ENCODE measurements around the gene PTPRT.

PTPRT gene

GRCh38 chr20:42889517-42889916 lies 300.2 kb downstream of the PTPRT start:
- ChIA-PET CTCF (no interaction called here), POLR2A (ENCODE audit: low non-redundant PET) (no interaction called here)
- TF ChIP-seq, protein P1, sequence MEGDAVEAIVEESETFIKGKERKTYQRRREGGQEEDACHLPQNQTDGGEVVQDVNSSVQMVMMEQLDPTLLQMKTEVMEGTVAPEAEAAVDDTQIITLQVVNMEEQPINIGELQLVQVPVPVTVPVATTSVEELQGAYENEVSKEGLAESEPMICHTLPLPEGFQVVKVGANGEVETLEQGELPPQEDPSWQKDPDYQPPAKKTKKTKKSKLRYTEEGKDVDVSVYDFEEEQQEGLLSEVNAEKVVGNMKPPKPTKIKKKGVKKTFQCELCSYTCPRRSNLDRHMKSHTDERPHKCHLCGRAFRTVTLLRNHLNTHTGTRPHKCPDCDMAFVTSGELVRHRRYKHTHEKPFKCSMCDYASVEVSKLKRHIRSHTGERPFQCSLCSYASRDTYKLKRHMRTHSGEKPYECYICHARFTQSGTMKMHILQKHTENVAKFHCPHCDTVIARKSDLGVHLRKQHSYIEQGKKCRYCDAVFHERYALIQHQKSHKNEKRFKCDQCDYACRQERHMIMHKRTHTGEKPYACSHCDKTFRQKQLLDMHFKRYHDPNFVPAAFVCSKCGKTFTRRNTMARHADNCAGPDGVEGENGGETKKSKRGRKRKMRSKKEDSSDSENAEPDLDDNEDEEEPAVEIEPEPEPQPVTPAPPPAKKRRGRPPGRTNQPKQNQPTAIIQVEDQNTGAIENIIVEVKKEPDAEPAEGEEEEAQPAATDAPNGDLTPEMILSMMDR (conservative IDR thresholded peaks at IDR 0.05; ENCODE audit: low read depth): no peak
- DNase-seq (ENCODE audit: low spot score): no peak
- no peak overlapping the region for H3K27ac ChIP-seq

DNA sequence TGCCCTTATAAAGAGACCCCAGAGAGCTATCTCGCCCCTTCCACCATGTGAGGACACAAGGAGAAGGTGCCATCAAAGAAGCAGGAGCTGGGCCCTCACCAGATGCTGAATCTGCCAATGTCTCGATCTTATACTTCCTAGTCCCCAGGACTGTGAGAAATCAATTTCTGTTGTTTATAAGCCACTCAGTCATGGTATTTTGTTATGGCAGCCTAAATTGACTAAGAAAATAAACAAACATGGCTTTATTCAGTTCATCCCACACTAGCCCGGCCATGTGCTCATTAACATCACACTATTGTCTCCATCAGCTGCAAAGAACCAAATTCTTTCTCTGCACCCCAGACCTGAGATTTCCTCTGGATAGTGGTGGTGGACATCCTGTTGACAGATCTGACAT lies 302.4 kb downstream of the PTPRT start:
- TF ChIP-seq, protein P1 (conservative IDR thresholded peaks at IDR 0.05; ENCODE audit: low read depth): no peak
- CTCF ChIA-PET: no interaction called here
- no peak for DNase-seq (ENCODE audit: low spot score)
- POLR2A ChIA-PET (ENCODE audit: low non-redundant PET): no interaction called here
- no peak overlapping the region for H3K27ac ChIP-seq

- CTCF ChIA-PET: no interaction called here
- TF ChIP-seq, protein P1 (conservative IDR thresholded peaks at IDR 0.05; ENCODE audit: low read depth): no peak
- POLR2A ChIA-PET (ENCODE audit: low non-redundant PET): no interaction called here
- no peak for DNase-seq (ENCODE audit: low spot score)
- H3K27ac ChIP-seq: no peak overlapping the region
These were observed 302.9 kb downstream of the PTPRT start for GRCh38 chr20:42886801-42887200.

GRCh38 chr20:42886046-42886445 lies 303.7 kb downstream of the PTPRT start:
- CTCF ChIA-PET: no interaction called here
- TF ChIP-seq, protein P1 (conservative IDR thresholded peaks at IDR 0.05; ENCODE audit: low read depth): no peak
- no peak overlapping the region for H3K27ac ChIP-seq
- DNase-seq (ENCODE audit: low spot score): no peak
- POLR2A ChIA-PET (ENCODE audit: low non-redundant PET): no interaction called here

GRCh38 chr20:42875581-42875980 lies 314.1 kb downstream of the PTPRT start:
- no peak for DNase-seq (ENCODE audit: low spot score)
- TF ChIP-seq, protein P1 (conservative IDR thresholded peaks at IDR 0.05; ENCODE audit: low read depth): no peak
- CTCF ChIA-PET: interaction anchor here (0.6 kb wide), 1 partner anchor 367 kb away, joined by 4 read pairs; no protein-coding TSS in a partner anchor
- H3K27ac ChIP-seq: no peak overlapping the region
- POLR2A ChIA-PET (ENCODE audit: low non-redundant PET): no interaction called here

DNA sequence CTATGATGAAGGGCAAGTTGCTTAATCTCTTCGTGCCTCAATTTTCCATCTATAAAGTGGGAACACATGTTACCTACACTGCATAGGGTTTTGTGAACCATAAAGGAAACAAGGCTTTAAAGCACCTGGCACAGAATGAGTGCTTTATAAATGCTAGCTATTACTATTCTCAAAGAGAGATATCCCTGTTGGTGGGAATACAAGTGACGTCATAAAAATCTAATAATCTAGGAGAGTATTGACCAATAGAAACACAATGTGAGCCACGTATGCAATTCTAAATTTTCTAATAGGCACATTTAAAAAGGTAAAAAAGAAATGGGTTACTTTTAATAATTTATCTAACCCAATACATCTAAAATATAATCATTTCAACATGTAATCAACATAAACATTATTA lies 316.4 kb downstream of the PTPRT start:
- TF ChIP-seq, protein P1 (conservative IDR thresholded peaks at IDR 0.05; ENCODE audit: low read depth): no peak
- ChIA-PET POLR2A (ENCODE audit: low non-redundant PET) (no interaction called here), CTCF (no interaction called here)
- H3K27ac ChIP-seq: no peak overlapping the region
- DNase-seq (ENCODE audit: low spot score): no peak

GRCh38 chr20:42864116-42864515 lies 325.6 kb downstream of the PTPRT start:
- no peak overlapping the region for H3K27ac ChIP-seq
- TF ChIP-seq, protein P1 (conservative IDR thresholded peaks at IDR 0.05; ENCODE audit: low read depth): no peak
- ChIA-PET POLR2A (ENCODE audit: low non-redundant PET) (no interaction called here), CTCF (no interaction called here)
- no peak for DNase-seq (ENCODE audit: low spot score)

Measured in RWPE1 (cell line).